GM15510 (cell line): Measurements from ENCODE around the gene ITLN1.

Experiments used
- POLR2A ChIP-seq: IDR thresholded peaks from 3 replicates; pipeline ENCODE4 v1.6.1; 2011; ENCODE audit warnings: borderline replicate concordance; ENCODE audit not compliant: insufficient read length; ENCODE audit errors: extremely low read depth

ITLN1 gene

DNA sequence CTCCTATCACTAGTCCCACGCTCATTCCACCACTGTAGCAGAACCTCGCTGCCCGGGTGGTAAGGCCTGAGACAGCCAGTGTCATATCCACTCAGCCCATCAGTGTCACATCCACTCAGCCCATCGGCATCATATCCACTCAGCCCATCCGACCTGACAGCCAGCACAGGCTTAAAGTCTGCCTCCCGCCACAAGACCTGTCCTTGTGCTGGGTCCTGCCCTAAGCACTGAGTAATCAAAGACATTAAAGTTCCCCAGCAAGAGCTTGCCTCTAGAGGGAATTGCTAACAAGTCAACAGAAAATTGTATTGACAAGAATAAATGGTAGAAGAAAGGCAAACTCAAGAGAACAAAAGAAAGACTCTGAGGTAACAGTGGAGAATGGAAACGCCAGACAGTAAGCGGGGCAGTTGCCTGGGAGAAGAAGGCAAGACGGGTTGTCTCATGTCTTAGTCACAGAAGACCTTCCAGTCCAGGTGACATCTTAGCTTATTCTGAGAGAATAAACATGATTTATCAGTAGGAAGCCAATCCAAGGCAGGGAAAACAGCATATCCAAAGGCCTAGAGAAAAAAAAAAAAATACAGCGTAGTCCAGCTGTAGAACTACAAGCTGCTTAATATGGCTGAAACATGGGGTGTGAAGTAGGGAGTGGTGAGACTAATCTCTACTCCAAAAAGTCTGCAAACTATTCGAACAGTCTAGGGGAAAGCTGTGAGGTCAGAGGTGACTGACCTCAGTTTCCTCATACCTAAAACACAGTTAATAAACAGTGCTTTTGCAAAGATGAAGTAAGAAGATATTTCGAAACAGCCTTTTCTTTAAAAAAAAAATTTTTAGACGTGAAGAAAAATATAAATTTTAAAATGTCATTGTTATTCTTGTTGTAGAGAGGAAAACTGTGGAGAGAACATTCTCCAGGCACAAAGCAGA is 1.1 kb downstream of the ITLN1 start:
- no peak for TF ChIP-seq POLR2A

GRCh38 chr1:160882582-160882981 is 2.4 kb downstream of the ITLN1 start:
- TF ChIP-seq POLR2A = no peak

GRCh38 chr1:160880216-160880615 is 4.8 kb downstream of the ITLN1 start:
- TF ChIP-seq POLR2A = no peak

DNA sequence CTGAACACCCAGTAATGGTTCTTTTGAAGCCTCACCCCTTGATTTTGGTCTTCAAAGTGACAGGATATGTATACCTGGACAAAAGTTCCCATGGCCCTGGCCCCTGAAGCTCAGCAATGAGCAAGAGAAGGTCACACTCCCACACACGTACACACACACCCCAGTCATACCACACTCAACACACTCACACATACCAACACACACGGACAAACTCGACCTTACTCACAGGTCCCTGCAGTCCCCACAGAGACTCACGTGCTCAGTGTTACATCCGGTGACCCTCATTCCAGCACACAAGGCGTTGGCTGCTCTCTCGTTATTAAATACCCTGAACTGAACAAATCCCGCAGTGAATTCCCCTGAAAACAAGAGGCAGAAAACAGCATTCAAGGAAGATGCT is 5.9 kb downstream of the ITLN1 start:
- no peak for TF ChIP-seq POLR2A

GRCh38 chr1:160877221-160877620 is 7.8 kb downstream of the ITLN1 start:
- no peak for TF ChIP-seq POLR2A

DNA sequence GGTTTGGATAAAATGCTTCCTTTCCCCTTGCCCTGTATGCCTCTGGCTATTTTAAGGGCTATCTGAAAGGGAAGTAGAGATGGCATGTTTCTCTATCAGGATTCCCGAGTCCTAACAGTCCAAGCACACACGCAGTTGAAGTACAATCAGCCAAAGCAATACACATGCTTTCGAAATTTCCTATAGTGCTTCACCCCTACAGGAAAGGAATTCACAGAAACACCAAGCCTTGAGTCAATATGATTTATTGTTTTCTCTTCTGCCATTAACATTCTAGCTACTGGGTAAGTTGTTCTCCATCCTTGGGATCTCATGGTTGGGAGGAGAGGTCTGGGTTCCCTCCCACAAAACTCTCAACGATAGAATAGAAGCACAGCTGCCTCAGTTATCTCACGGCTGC is 8.7 kb downstream of the ITLN1 start:
- no peak for TF ChIP-seq POLR2A

GRCh38 chr1:160874935-160875334 is 10.0 kb downstream of the ITLN1 start:
- no peak for TF ChIP-seq POLR2A

DNA sequence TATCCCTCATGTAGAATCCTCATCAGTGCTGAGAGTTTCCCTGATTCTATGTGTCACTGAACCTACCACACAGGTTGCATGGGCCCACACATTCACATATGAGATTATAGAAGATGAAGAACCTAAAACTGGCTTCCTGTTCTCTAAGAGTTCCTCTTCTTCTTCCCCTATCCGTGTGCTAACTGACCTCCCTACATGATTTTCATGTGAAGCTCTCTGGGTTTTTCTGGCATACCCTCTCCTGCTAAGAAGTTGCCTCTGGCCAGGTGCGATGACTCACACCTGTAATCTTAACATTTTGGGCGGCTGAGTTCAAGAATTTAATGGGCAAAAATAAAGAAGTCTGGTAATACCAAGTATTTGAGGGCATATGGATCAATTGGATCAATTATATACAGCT is 16.8 kb downstream of the ITLN1 start:
- TF ChIP-seq POLR2A = no peak

DNA sequence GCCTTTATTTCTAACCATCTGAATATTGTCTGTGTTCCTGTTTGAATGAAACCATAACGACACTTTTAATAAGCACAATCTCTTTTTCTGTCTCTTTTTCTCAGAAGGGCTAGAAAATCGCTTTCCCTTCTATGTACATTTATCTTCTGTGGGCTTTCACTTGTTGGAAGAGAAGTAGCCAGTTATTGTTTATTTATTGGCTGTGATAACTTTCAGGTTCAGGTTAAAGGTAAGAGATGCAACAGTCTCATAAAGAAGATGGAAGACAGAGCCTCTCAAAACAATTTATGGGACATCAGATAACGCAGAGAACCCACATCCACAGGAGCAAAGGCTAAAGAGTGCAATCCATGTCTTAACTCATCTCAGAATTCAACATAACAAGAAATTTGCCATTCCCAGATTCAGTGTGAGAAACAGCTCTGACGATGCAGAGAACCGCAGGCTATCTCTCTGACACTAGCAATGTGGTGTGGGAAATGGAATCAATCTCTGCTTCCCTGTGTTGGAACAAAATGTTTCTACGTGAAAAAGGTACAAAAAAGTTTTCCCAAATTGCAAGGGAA is 18.2 kb downstream of the ITLN1 start:
- no peak for TF ChIP-seq POLR2A

- no peak for TF ChIP-seq POLR2A
Observed at GRCh38 chr1:160866001-160866694, 18.8 kb downstream of the ITLN1 start.

- no peak for TF ChIP-seq POLR2A
Observed at GRCh38 chr1:160865337-160865736, 19.6 kb downstream of the ITLN1 start.

GRCh38 chr1:160864173-160864572 is 20.8 kb downstream of the ITLN1 start:
- no peak for TF ChIP-seq POLR2A

- TF ChIP-seq POLR2A = no peak
Observed at GRCh38 chr1:160863774-160864131, 21.2 kb downstream of the ITLN1 start.

- TF ChIP-seq POLR2A = no peak
Observed at GRCh38 chr1:160863061-160863773, 21.8 kb downstream of the ITLN1 start.
